ENCODE results near the gene PAPOLB.
A peak's percentile ranks its signal among the peaks of the same experiment; 100 is the strongest.
"Not testable (repeated sequence)": the region's sequence is repeated elsewhere in the genome, so short reads cannot be mapped to it uniquely, and the experiment has no call there.

PAPOLB gene

GRCh38 chr7:4861673-4862072 is at the start of gene PAPOLB:
PAPOLB (minus strand) TSS chr7:4862030; CDS start chr7:4861810, 220 bp downstream.
- peak in 1 of 2 donors; percentile 15 for DNase-seq (ENCODE audit: low read depth in 2 of 2)

GRCh38 chr7:4911111-4911828 is 49.4 kb upstream of the PAPOLB start:
- DNase-seq (ENCODE audit: low read depth in 2 of 2), result no peak

- no peak for DNase-seq (ENCODE audit: low read depth in 2 of 2)
These were observed 44.9 kb upstream of the PAPOLB start for GRCh38 chr7:4906682-4907081.

GRCh38 chr7:4905171-4905570 is 43.3 kb upstream of the PAPOLB start:
- no peak for DNase-seq (ENCODE audit: low read depth in 2 of 2)

DNA sequence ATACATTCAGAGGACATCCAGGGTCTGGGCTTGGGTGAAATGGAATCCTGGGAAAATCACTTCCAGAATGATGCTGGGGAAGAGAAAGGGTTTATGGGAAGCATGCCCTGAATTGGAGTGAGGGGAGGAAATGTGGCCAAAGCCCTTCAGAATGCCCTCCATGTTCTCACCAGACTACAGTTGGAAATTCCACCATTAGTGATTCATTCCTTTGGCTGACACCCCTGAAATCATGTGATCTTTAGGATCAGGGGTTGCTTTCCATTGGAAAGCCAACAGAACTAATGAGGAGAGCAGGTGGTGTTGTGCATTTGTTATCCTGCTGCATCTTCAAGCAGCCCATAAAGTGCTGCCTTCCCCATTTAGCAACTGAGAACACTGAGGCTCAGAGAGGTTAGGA is 42.5 kb upstream of the PAPOLB start:
- no peak for DNase-seq (ENCODE audit: low read depth in 2 of 2)

DNA sequence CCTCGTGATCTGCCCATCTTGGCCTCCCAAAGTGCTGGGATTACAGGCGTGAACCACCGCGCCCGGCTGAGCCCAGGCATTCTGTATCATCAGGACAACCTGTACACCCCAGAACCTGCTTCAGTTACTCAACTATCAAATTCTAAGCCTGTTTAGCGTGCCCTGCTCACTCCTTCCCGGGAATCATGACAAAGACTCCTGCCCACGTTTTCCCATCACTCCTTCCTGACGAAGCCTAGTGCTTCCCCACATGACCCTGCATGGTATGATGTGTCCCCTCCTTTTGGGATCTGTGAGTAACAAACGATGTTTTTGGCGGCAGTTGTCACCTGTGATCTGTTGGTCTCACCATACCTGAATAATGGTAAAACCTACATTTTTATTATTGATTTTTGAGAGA is 33.9 kb upstream of the PAPOLB start:
- DNase-seq (ENCODE audit: low read depth in 2 of 2), result no peak

DNA sequence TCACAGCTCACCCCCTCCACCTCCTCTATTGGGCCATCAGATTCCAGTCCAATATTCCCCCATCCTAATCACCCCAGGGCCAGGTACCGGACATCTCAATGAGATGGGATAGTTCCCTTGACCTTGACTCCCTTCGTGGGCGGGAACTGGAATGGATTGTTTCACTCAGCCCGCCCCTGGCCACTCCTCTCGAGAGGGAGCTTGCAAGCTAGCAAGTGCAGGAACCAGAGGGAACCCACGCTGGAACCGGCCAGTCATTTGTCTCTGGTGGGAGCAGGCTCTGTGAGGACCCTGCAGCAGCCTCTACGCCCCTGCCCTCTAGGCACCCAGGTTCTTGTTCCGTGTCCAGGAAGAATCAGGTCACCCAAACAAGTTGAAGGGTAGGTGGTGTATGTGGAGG is 32.7 kb upstream of the PAPOLB start:
- no peak for DNase-seq (ENCODE audit: low read depth in 2 of 2)

DNA sequence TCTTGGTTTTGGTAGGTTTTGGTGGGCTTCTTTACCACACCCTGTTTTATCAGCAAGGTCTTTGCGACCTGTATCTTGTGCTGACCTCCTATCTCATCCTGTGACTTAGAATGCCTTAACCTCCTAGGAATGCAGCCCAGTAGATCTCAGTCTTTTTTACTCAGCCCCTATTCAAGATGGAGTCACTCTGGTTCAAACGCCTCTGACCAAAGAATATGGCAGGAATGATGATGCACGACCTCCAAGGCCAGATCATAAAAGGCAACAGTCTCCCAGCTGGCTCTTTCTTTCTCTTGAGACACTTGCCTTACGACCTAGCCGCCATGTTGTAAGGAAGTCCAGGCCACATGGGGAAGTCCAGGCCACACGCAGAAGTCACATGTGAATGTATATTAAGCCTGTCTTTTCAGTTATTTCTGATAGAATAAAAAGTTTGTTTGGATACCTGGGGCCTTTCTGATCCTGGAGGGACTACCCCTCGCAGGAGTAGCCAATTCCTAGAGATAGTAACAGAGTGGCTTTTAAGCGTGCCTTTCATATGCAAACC is 32.2 kb upstream of the PAPOLB start:
- no peak for DNase-seq (ENCODE audit: low read depth in 2 of 2)

GRCh38 chr7:4893188-4893587 is 31.4 kb upstream of the PAPOLB start:
- DNase-seq (ENCODE audit: low read depth in 2 of 2), result not testable (repeated sequence)

GRCh38 chr7:4891522-4891921 is 29.7 kb upstream of the PAPOLB start:
- not testable (repeated sequence) for DNase-seq (ENCODE audit: low read depth in 2 of 2)

DNA sequence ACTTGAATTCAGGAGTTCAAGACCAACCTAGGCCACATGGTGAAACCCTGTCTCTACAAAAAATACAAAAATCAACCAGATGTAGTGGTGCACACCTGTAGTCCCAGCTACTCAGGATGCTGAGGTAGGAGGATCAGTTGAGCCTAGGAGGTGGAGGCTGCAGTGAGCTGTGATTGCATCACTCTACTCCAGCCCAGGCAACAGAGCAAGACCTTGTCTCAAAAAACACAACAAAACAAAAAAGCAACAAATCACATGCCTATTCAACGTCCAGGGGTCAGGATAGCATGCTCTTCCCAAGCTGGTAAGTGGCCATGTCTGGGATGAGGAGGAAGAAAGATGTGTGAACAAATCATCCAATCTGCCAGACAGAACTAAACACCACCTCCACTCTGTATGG is 27.9 kb upstream of the PAPOLB start:
- no peak for DNase-seq (ENCODE audit: low read depth in 2 of 2)

DNA sequence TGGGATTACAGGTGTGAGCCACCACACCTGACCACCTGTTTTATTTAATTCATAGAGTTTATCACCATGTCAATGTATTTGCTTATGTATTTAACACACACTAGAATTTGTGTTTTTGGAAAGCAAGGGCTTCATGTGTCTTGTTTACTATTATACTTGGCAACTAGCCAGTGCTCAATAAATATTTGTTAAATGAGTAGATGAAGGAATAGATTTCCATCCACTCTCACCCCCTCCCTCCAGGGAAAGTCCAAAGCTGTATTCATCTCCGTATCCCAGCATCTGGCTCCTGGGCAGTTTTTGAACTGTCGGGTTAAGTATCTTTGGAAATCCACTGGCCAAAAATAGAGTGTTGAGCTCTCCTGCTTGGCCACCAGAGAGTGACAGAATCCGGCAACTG is 26.3 kb upstream of the PAPOLB start:
- no peak for DNase-seq (ENCODE audit: low read depth in 2 of 2)

GRCh38 chr7:4886671-4887070 is 24.8 kb upstream of the PAPOLB start:
- no peak for DNase-seq (ENCODE audit: low read depth in 2 of 2)

DNA sequence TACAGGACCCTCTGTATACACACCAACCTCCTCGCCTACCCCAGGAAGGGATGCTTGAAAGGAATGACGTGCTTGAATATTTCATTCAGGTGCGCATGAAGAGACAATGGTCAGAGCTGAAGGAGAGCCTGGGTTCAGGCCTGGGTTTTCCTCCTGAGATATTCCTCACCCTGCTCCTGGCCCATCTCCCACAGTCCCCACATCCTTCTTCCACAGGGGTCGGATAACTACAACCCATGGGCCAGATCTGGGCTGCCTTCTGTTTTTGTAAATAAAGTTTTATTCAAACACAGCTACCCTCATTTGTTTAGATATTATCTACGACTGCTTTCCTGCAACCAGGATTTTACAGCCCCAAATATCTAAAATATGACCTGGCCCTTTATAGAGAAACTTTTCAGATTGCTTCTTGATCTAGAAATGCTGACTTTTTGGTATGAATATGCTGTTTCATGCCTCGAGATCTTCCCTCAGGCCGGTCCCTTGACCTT is 23.5 kb upstream of the PAPOLB start:
- no peak for DNase-seq (ENCODE audit: low read depth in 2 of 2)

GRCh38 chr7:4884164-4884563 is 22.3 kb upstream of the PAPOLB start:
- DNase-seq (ENCODE audit: low read depth in 2 of 2), result no peak

DNA sequence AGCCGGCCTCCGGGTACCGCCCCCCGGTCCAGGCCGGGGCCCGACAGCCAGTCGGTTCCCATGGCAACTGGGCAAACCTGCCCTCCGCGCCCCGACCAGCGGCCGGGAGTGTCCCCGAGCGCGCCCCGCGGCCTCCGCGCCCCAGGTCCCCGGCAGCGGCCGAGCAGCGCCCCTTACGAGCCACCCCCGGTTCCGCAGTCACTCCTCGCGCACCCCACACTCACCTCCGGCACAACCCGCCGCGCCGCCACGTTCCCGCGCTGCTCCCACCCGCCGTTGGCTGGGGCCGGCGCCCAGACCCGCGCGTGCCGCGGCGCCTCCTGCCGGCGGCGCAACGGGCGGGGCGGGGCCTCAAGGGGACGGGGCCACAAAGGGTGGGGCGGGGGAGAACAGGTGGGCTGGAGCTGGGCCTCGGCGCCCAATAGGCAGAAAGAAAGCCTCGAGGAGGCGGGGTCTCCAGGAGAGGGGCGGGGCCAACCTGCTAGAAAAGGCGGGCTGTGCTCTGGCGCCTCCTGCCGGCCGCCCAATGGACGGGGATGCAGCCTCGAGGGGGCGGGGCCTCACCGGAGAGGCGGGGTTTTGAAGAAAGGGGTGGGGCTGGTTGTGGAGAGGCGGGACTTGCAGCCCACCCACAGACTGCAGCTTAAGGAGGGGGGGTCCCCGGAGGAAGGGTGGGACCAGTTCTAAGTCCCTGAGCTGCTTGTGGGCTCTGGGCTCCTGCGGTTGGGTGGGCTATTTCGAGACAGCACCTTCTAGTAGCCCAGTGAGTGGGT is 21.7 kb upstream of the PAPOLB start, which contains the start of gene RADIL:
Gene RADIL, minus strand, starts transcription at position 345 of the 773 bp plus-strand sequence. CDS start 5,577 bp downstream, outside the sequence.
- DNase-seq (ENCODE audit: low read depth in 2 of 2), result peak; percentile 79 to 86

DNA sequence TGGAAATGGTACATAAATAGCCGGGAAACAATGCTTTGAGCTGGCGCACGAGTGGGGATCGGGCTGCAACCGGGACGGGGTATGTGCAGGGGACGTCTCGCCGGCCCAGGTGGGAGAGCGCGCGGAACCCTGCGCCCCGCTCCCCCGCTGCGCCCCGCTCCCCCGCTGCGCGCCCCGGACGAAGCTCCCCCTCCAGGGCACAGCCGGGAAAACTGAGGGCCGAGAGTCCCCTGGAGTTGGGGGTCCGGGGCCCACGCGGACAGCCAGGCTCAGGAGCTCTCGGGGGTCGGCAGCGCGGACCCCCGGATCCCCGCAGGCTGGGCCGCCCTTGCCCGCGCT is 21.2 kb upstream of the PAPOLB start:
- no peak for DNase-seq (ENCODE audit: low read depth in 2 of 2)

DNA sequence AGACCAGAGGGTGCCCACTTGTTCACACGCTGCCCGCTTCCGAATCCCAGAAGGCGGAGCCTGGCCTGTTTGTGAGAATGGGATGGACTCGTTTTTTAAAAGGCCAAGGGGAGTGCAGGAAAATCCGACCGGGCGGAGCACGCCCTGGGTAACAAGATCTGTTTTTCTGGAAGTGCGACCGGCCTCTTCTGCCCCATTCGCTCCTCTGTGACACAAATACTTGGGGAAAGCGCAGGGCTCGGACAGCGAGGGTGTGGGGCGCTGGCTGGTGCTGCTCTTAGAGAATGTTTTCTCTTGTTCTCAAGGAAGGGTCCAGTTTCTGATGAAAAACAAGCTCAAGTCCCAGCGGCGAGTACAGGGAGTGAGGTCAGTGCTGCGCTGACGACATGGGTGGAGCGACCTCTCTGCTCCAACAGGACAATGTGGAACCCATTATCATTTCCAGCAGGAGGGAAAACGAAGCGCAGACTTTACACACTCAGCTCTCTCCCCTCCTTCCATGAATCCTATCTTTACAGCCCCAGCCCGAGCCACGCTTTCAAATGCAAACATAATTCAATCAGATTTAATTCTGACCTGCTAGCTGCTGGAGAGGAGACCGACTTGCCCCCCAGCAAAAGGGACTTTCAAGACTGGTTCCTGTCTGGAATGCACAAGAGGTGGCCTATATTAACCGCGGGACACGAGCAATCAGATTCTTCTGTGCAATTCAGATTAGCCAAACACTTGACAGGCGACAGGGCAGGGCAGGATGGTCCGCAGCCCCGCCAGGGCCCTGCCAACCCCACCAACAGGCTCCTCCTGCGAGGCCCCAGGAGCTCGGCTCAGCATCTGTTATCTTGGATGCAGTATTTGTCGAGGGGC is 20.6 kb upstream of the PAPOLB start:
- DNase-seq (ENCODE audit: low read depth in 2 of 2), result no peak

DNA sequence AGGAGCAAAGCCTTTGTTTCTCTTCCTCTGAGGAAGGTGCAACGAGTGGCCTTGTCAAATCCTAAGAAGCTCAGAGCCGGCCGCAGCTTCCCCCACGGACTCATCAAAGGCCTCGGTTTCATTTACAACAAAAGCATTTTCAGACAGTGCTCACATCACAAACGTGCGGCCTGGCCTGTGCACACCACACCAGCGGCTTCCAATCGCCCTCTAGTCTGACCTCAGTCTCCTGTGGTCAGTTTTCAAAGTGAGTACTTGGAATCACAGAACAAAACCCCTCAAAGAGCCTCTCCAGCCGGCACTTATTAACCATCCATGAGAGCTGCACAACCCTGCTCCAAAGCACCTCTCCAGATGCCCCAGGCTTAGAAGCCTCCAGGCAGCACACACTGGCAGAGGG is 18.4 kb upstream of the PAPOLB start:
- DNase-seq (ENCODE audit: low read depth in 2 of 2), result no peak

GRCh38 chr7:4879396-4880081 is 17.7 kb upstream of the PAPOLB start:
- no peak for DNase-seq (ENCODE audit: low read depth in 2 of 2)

Measured in stimulated activated CD8-positive, alpha-beta memory T cell treated with anti-CD3 and anti-CD28 coated beads, Interleukin-15, amount 100 ng/mL, for 48 hours (primary cell).